Neural cell (in vitro differentiated cells): ENCODE results near the gene GZMH. TPM values are rescaled to one million over a fixed set of nuclear protein-coding genes. Genes with fewer than 3 reads are reported as not detected.

Experiments
- H2AFZ ChIP-seq: fragments of 200-600, 300-800 bp; sonication (generic), shearing (Covaris generic); 2 replicates; pipeline ENCODE4 v1.6.0; 2014; ENCODE audit warnings: low read depth, mild to moderate bottlenecking, antibody characterized with exemption, low read length, moderate library complexity
- H3F3A ChIP-seq: fragments of 200-600 bp; shearing (Covaris generic); 2 replicates; pipeline ENCODE4 v1.6.1; 2016; ENCODE audit warnings: mild to moderate bottlenecking, moderate library complexity, mixed read lengths, antibody characterized with exemption, low read length; ENCODE audit not compliant: insufficient read depth, poor library complexity, severe bottlenecking
- H3K27ac ChIP-seq: fragments of 200-600, 300-800 bp; sonication (generic), shearing (Covaris generic); 2 replicates; pipeline ENCODE4 v1.5.1; 2014; ENCODE audit warnings: mild to moderate bottlenecking, low read length, moderate library complexity
- H3K27me3 ChIP-seq: fragments of 300-800, 200-600 bp; sonication (generic), shearing (Covaris generic); 2 replicates; pipeline ENCODE4 v1.6.0; 2014; ENCODE audit warnings: mild to moderate bottlenecking, low read depth, low read length, moderate library complexity; ENCODE audit not compliant: insufficient read depth
- H3K36me3 ChIP-seq: fragments of 300-800, 200-600 bp; sonication (generic), shearing (Covaris generic); 2 replicates; pipeline ENCODE4 v1.5.1; 2014; ENCODE audit warnings: mild to moderate bottlenecking, antibody characterized with exemption, low read length, moderate library complexity; ENCODE audit not compliant: insufficient read depth
- H3K4me2 ChIP-seq: fragments of 300-800, 200-600 bp; sonication (generic), shearing (Covaris generic); 2 replicates; pipeline ENCODE4 v1.6.0; 2014; ENCODE audit warnings: mild to moderate bottlenecking, low read length
- H3K4me3 ChIP-seq: fragments of 300-800, 200-600 bp; sonication (generic), shearing (Covaris generic); 2 replicates; pipeline ENCODE4 v1.5.1; 2014; ENCODE audit warnings: mild to moderate bottlenecking, low read length, moderate library complexity
- H3K79me2 ChIP-seq: fragments of 200-600 bp; shearing (Covaris generic); replicated peaks from 2 replicates; pipeline ENCODE4 v1.6.0; 2014; ENCODE audit warnings: mild to moderate bottlenecking, low read length, moderate library complexity; ENCODE audit not compliant: insufficient read depth
- H3K9ac ChIP-seq: fragments of 300-800, 200-600 bp; sonication (generic), shearing (Covaris generic); 2 replicates; pipeline ENCODE4 v1.6.1; 2016; ENCODE audit warnings: mild to moderate bottlenecking, low read length, mixed read lengths
- H3K9me2 ChIP-seq: fragments of 200-600 bp; shearing (Covaris generic); 2 replicates; pipeline ENCODE4 v1.6.1; 2016; ENCODE audit warnings: mild to moderate bottlenecking, low read length, mixed read lengths; ENCODE audit not compliant: insufficient read depth
- H3K9me3 ChIP-seq: fragments of 200-600, 300-800 bp; sonication (generic), shearing (Covaris generic); 2 replicates; pipeline ENCODE4 v1.6.1; 2016; ENCODE audit warnings: mild to moderate bottlenecking, mixed run types, low read length, moderate library complexity, mixed read lengths
- H4K20me1 ChIP-seq: fragments of 200-600 bp; shearing (Covaris generic); 2 replicates; pipeline ENCODE4 v1.6.1; 2016; ENCODE audit warnings: mild to moderate bottlenecking, mixed run types; ENCODE audit not compliant: insufficient read depth
- EP300 ChIP-seq: fragments of 450-650 bp; conservative IDR thresholded peaks from 2 replicates; pipeline ENCODE4 v1.6.1; 2014; ENCODE audit warnings: antibody characterized with exemption, mild to moderate bottlenecking, moderate library complexity; ENCODE audit not compliant: poor library complexity, severe bottlenecking
- EZH2 ChIP-seq: fragments of 200-600, 300-800 bp; shearing (Covaris generic), sonication (generic); IDR thresholded peaks from 2 replicates; pipeline ENCODE4 v1.6.1; 2014; ENCODE audit warnings: antibody characterized with exemption, low read length, borderline replicate concordance, mild to moderate bottlenecking; ENCODE audit not compliant: insufficient read depth, poor library complexity, severe bottlenecking
- MXI1 ChIP-seq: fragments of 450-650 bp; conservative IDR thresholded peaks from 2 replicates; pipeline ENCODE4 v1.6.1; 2014; ENCODE audit warnings: antibody characterized with exemption, mild to moderate bottlenecking; ENCODE audit not compliant: poor library complexity, severe bottlenecking
- POLR2AphosphoS5 ChIP-seq: IDR thresholded peaks from 2 replicates; pipeline ENCODE4 v1.6.1; 2012
- RAD21 ChIP-seq: fragments of 450-650 bp; conservative IDR thresholded peaks from 2 replicates; pipeline ENCODE4 v1.6.1; 2014; ENCODE audit warnings: antibody characterized with exemption, mild to moderate bottlenecking, moderate library complexity
- SMC3 ChIP-seq: fragments of 450-650 bp; conservative IDR thresholded peaks from 2 replicates; pipeline ENCODE4 v1.6.1; 2014; ENCODE audit warnings: antibody characterized with exemption, mild to moderate bottlenecking, moderate library complexity; ENCODE audit not compliant: poor library complexity
- polyA plus RNA-seq: library from polyadenylated mRNA; depleted of rRNA; stranded (reverse); fragments of >200 nt; gene quantifications from 2 replicates; pipeline ENCODE4 v1.2.3, GENCODE V29; 2014
- TF ChIP-seq, protein P1 (sequence below): IDR thresholded peaks from 2 replicates; pipeline ENCODE4 v1.6.1; 2012; ENCODE audit warnings: borderline replicate concordance
- TF ChIP-seq, protein P2 (sequence below): fragments of 450-650 bp; IDR thresholded peaks from 2 replicates; pipeline ENCODE4 v1.5.1; 2014; ENCODE audit warnings: antibody characterized with exemption, mild to moderate bottlenecking, moderate library complexity; ENCODE audit not compliant: poor library complexity, severe bottlenecking

GZMH gene
- polyA plus RNA-seq, 1 donor from 2014 or later, result not detected

DNA sequence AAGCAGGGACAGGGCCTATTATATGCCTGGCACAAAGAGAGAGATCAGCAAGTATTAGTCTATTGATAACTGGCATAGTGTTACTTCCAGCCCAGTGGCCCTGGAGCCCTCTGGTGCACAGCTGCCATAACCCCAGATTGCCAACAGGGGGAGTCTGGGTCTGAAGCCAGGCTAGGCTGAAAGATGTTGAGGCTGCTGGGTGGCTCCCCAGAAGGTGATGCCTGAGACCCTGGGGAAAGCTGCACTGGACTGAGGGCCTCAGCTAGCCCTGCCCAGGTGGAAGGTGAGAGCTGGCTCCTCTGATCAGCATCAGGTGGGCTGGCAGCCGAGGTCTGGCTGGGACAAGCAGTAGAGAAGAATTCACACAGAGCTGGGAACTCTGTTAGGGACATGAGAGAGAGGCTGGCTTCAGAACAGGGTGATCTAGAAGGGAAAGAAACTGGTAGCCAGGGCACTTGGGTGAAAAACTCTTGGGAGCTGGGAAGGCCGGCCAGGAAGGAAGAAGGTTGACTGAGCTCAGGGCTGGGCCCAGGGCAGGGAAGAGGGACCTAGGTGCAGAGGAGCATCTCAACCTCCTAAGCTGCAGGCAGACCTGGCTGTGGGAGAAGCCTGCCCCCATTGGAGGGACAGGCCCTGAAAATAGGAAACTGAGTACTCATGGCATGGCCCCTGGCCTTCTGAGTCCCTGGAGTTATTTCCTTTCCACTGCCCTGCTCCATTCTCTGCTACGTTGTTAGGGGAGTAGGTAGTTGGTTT, 3.9 kb downstream of the GZMH start:
- H3K9ac ChIP-seq, result no peak overlapping the region
- H3K27me3 ChIP-seq, result no peaks in the 10 kb centered on the region
- no peak overlapping the region for H3K27ac ChIP-seq
- H3K36me3 ChIP-seq, result no peaks in the 10 kb centered on the region
- H3K79me2 ChIP-seq, result no peaks in the 10 kb centered on the region
- no peaks in the 10 kb centered on the region for H3K9me3 ChIP-seq
- TF ChIP-seq, protein P1, sequence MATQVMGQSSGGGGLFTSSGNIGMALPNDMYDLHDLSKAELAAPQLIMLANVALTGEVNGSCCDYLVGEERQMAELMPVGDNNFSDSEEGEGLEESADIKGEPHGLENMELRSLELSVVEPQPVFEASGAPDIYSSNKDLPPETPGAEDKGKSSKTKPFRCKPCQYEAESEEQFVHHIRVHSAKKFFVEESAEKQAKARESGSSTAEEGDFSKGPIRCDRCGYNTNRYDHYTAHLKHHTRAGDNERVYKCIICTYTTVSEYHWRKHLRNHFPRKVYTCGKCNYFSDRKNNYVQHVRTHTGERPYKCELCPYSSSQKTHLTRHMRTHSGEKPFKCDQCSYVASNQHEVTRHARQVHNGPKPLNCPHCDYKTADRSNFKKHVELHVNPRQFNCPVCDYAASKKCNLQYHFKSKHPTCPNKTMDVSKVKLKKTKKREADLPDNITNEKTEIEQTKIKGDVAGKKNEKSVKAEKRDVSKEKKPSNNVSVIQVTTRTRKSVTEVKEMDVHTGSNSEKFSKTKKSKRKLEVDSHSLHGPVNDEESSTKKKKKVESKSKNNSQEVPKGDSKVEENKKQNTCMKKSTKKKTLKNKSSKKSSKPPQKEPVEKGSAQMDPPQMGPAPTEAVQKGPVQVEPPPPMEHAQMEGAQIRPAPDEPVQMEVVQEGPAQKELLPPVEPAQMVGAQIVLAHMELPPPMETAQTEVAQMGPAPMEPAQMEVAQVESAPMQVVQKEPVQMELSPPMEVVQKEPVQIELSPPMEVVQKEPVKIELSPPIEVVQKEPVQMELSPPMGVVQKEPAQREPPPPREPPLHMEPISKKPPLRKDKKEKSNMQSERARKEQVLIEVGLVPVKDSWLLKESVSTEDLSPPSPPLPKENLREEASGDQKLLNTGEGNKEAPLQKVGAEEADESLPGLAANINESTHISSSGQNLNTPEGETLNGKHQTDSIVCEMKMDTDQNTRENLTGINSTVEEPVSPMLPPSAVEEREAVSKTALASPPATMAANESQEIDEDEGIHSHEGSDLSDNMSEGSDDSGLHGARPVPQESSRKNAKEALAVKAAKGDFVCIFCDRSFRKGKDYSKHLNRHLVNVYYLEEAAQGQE, result no peak
- no peak for TF ChIP-seq EP300
- no peak overlapping the region for H2AFZ ChIP-seq
- no peaks in the 10 kb centered on the region for H3F3A ChIP-seq
- H3K9me2 ChIP-seq, result no peaks in the 10 kb centered on the region
- H3K4me2 ChIP-seq, result no peak overlapping the region
- no peak overlapping the region for H3K4me3 ChIP-seq
- no peaks in the 10 kb centered on the region for H4K20me1 ChIP-seq

DNA sequence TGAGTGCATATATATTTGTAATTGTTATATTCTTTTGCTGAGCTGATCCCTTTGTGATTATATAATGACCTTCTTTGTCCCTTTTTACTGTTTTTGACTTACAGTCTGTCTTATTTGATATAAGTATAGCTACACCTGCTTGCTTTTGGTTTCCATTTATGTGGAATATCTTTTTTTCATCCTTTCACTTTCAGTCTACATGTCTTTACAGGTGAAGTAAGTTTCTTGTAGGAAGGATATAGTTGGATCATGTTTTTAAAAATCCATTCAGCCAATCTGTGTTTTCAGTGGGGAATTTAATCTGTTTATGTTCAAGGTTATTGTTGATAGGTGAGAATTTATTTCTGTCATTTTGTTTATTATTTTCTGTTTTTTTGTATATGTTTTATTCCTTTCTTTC, 12.1 kb downstream of the GZMH start:
- Histone ChIP-seq H4K20me1 (no peaks in the 10 kb centered on the region), H3K27me3 (no peaks in the 10 kb centered on the region), H3K9me2 (no peaks in the 10 kb centered on the region), H3K9ac (no peak overlapping the region), H3K27ac (no peak overlapping the region), H3K4me3 (no peak overlapping the region), H2AFZ (no peak overlapping the region), H3K79me2 (no peaks in the 10 kb centered on the region), H3K36me3 (no peaks in the 10 kb centered on the region), H3K4me2 (no peak overlapping the region), H3K9me3 (no peaks in the 10 kb centered on the region), H3F3A (no peaks in the 10 kb centered on the region)
- TF ChIP-seq RAD21 (no peak), MXI1 (no peak), SMC3 (no peak), EZH2 (no peak), POLR2AphosphoS5 (no peak), EP300 (no peak)
- TF ChIP-seq, protein P2, sequence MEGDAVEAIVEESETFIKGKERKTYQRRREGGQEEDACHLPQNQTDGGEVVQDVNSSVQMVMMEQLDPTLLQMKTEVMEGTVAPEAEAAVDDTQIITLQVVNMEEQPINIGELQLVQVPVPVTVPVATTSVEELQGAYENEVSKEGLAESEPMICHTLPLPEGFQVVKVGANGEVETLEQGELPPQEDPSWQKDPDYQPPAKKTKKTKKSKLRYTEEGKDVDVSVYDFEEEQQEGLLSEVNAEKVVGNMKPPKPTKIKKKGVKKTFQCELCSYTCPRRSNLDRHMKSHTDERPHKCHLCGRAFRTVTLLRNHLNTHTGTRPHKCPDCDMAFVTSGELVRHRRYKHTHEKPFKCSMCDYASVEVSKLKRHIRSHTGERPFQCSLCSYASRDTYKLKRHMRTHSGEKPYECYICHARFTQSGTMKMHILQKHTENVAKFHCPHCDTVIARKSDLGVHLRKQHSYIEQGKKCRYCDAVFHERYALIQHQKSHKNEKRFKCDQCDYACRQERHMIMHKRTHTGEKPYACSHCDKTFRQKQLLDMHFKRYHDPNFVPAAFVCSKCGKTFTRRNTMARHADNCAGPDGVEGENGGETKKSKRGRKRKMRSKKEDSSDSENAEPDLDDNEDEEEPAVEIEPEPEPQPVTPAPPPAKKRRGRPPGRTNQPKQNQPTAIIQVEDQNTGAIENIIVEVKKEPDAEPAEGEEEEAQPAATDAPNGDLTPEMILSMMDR, result no peak
- TF ChIP-seq, protein P1, result no peak
